ENCODE data around the gene CDK4.

Gene CDK4

DNA sequence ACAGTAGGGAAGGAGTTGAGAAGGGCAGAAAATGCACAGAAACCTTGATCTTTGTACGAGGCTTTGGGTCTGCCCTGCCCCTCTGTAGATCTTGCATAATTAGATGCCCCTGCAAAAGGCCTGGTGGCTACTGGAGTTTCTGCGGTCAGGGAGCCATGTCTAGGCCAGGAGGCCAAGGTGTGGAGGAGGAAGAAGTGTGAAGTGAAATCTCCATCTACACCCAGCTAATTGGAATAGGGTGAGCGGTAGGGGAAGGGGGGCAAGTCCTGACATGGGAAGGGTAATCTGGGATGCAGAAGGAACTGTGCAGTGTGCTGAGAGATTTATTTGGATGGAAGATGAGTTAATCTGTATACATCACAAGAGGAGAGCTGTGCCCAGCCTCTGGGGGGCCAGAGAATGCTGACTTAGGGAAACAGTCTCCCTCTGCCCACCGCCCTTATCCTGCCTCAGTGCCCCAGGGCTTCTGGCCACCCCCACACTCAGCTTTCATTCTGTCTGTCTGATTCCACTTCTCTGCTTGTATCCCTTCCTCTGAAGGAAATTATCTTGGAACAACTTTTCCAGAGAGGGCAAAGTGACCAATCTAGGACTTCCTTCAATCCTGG is 9.4 kb upstream of the CDK4 start:
- no peak overlapping the region for H3K4me3 ChIP-seq (ENCODE audit: low read depth, low read length)
- TF ChIP-seq, protein P1, sequence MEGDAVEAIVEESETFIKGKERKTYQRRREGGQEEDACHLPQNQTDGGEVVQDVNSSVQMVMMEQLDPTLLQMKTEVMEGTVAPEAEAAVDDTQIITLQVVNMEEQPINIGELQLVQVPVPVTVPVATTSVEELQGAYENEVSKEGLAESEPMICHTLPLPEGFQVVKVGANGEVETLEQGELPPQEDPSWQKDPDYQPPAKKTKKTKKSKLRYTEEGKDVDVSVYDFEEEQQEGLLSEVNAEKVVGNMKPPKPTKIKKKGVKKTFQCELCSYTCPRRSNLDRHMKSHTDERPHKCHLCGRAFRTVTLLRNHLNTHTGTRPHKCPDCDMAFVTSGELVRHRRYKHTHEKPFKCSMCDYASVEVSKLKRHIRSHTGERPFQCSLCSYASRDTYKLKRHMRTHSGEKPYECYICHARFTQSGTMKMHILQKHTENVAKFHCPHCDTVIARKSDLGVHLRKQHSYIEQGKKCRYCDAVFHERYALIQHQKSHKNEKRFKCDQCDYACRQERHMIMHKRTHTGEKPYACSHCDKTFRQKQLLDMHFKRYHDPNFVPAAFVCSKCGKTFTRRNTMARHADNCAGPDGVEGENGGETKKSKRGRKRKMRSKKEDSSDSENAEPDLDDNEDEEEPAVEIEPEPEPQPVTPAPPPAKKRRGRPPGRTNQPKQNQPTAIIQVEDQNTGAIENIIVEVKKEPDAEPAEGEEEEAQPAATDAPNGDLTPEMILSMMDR (IDR thresholded peaks at IDR 0.05; ENCODE audit: borderline replicate concordance, insufficient read depth, low read depth, low read length): no peak

- H3K4me3 ChIP-seq (ENCODE audit: low read depth, low read length): no peak overlapping the region
- TF ChIP-seq, protein P1 (IDR thresholded peaks at IDR 0.05; ENCODE audit: borderline replicate concordance, insufficient read depth, low read depth, low read length): no peak
These were observed 8.4 kb upstream of the CDK4 start for GRCh38 chr12:57760347-57760982.

- no peak overlapping the region for H3K4me3 ChIP-seq (ENCODE audit: low read depth, low read length)
- TF ChIP-seq, protein P1 (IDR thresholded peaks at IDR 0.05; ENCODE audit: borderline replicate concordance, insufficient read depth, low read depth, low read length): peak; percentile 58
These were observed 7.4 kb upstream of the CDK4 start for GRCh38 chr12:57759360-57759980.

- TF ChIP-seq, protein P1 (IDR thresholded peaks at IDR 0.05; ENCODE audit: borderline replicate concordance, insufficient read depth, low read depth, low read length): no peak
- H3K4me3 ChIP-seq (ENCODE audit: low read depth, low read length): no peak overlapping the region
These were observed 6.6 kb upstream of the CDK4 start for GRCh38 chr12:57758552-57759359.

GRCh38 chr12:57757771-57758170 is 5.7 kb upstream of the CDK4 start:
- TF ChIP-seq, protein P1 (IDR thresholded peaks at IDR 0.05; ENCODE audit: borderline replicate concordance, insufficient read depth, low read depth, low read length): no peak
- H3K4me3 ChIP-seq (ENCODE audit: low read depth, low read length): no peak overlapping the region

GRCh38 chr12:57756406-57757341 is 4.6 kb upstream of the CDK4 start:
- TF ChIP-seq, protein P1 (IDR thresholded peaks at IDR 0.05; ENCODE audit: borderline replicate concordance, insufficient read depth, low read depth, low read length): peak; percentile 98
- peak overlapping the region; percentile 76 for H3K4me3 ChIP-seq (ENCODE audit: low read depth, low read length)

Data from GM12875 (cell line).